Pons (tissue), 1 donor: ENCODE measurements around the gene LRCH2.

Experiments used
- DNase-seq: peaks from one replicate; pipeline ENCODE4 v3.0.0-alpha.2; 2016; ENCODE audit warnings: low spot score

The LRCH2 gene

GRCh38 chrX:115204040-115204439 lies 29.9 kb downstream of the LRCH2 start:
- no peak for DNase-seq

GRCh38 chrX:115192244-115192700 lies 41.6 kb downstream of the LRCH2 start:
- no peak for DNase-seq

- no peak for DNase-seq
Measured at GRCh38 chrX:115191490-115192243, 42.2 kb downstream of the LRCH2 start.

GRCh38 chrX:115190636-115191489 lies 43.0 kb downstream of the LRCH2 start:
- no peak for DNase-seq

GRCh38 chrX:115189646-115190635 lies 44.0 kb downstream of the LRCH2 start:
- DNase-seq, result no peak

GRCh38 chrX:115189110-115189509 lies 44.8 kb downstream of the LRCH2 start, which contains the start of gene RBMXL3:
TSS of gene RBMXL3 (plus strand) at chrX:115189410. CDS start at chrX:115189442, 32 bp downstream.
- no peak for DNase-seq

GRCh38 chrX:115183980-115184379 lies 49.9 kb downstream of the LRCH2 start:
- DNase-seq, result no peak

- no peak for DNase-seq
Measured at GRCh38 chrX:115178473-115178872, 55.4 kb downstream of the LRCH2 start.

GRCh38 chrX:115177932-115178331 lies 56.0 kb downstream of the LRCH2 start:
- no peak for DNase-seq

- DNase-seq, result no peak
Measured at GRCh38 chrX:115174548-115174947, 59.3 kb downstream of the LRCH2 start.

GRCh38 chrX:115173181-115173580 lies 60.7 kb downstream of the LRCH2 start:
- no peak for DNase-seq

GRCh38 chrX:115147220-115147619 lies 86.7 kb downstream of the LRCH2 start:
- no peak for DNase-seq

GRCh38 chrX:115142057-115142456 lies 91.8 kb downstream of the LRCH2 start:
- no peak for DNase-seq

- no peak for DNase-seq
Measured at GRCh38 chrX:115138040-115138439, 95.9 kb downstream of the LRCH2 start.

GRCh38 chrX:115134382-115134781 lies 99.5 kb downstream of the LRCH2 start:
- DNase-seq, result peak; percentile 53

- DNase-seq, result no peak
Measured at GRCh38 chrX:115112411-115112810, 121.5 kb downstream of the LRCH2 start.

- DNase-seq, result no peak
Measured at GRCh38 chrX:115098897-115099296, 135.0 kb downstream of the LRCH2 start.

- DNase-seq, result no peak
Measured at GRCh38 chrX:115093191-115093590, 140.7 kb downstream of the LRCH2 start.

GRCh38 chrX:115089419-115089818 lies 144.5 kb downstream of the LRCH2 start:
- DNase-seq, result no peak

- DNase-seq, result no peak
Measured at GRCh38 chrX:115068896-115069295, 165.0 kb downstream of the LRCH2 start.

GRCh38 chrX:115067812-115068211 lies 166.1 kb downstream of the LRCH2 start:
- DNase-seq, result no peak

GRCh38 chrX:115065304-115065703 lies 168.6 kb downstream of the LRCH2 start:
- no peak for DNase-seq
